Duodenal mucosa (tissue), 2 donors: ENCODE measurements around the gene LRG1.
A peak's percentile ranks its signal among the peaks of the same experiment; 100 is the strongest.

Experiments used
- H3K27ac ChIP-seq: one replicate; pipeline ENCODE4 v1.7.0; 2013; ENCODE audit warnings: low read depth, low read length
- H3K27me3 ChIP-seq, 2 donors: one replicate each; pipeline ENCODE4 v1.7.0; 2013; ENCODE audit warnings: low read length in 2 of 2, control low read depth in 1 of 2; ENCODE audit not compliant: insufficient read depth in 2 of 2, control insufficient read depth in 1 of 2
- H3K36me3 ChIP-seq, 2 donors: one replicate each; pipeline ENCODE4 v1.7.0; 2013; ENCODE audit warnings: low read length in 2 of 2, control low read depth in 1 of 2; ENCODE audit not compliant: insufficient read depth in 2 of 2, control insufficient read depth in 1 of 2
- H3K4me1 ChIP-seq, 2 donors: one replicate each; pipeline ENCODE4 v1.7.0; 2013; ENCODE audit warnings: low read length in 2 of 2, control low read depth in 1 of 2; ENCODE audit not compliant: insufficient read depth in 2 of 2, control insufficient read depth in 1 of 2
- H3K4me3 ChIP-seq, 2 donors: one replicate each; pipeline ENCODE4 v1.7.0; 2013; ENCODE audit warnings: low read length in 2 of 2, low read depth in 1 of 2
- H3K9ac ChIP-seq, 2 donors: one replicate each; pipeline ENCODE4 v1.7.0; 2013; ENCODE audit warnings: low read length in 2 of 2, low read depth in 1 of 2
- H3K9me3 ChIP-seq, 2 donors: one replicate each; pipeline ENCODE4 v1.7.0; 2013; ENCODE audit warnings: low read length in 2 of 2, control low read depth in 1 of 2; ENCODE audit not compliant: control insufficient read depth in 1 of 2

Gene LRG1

DNA sequence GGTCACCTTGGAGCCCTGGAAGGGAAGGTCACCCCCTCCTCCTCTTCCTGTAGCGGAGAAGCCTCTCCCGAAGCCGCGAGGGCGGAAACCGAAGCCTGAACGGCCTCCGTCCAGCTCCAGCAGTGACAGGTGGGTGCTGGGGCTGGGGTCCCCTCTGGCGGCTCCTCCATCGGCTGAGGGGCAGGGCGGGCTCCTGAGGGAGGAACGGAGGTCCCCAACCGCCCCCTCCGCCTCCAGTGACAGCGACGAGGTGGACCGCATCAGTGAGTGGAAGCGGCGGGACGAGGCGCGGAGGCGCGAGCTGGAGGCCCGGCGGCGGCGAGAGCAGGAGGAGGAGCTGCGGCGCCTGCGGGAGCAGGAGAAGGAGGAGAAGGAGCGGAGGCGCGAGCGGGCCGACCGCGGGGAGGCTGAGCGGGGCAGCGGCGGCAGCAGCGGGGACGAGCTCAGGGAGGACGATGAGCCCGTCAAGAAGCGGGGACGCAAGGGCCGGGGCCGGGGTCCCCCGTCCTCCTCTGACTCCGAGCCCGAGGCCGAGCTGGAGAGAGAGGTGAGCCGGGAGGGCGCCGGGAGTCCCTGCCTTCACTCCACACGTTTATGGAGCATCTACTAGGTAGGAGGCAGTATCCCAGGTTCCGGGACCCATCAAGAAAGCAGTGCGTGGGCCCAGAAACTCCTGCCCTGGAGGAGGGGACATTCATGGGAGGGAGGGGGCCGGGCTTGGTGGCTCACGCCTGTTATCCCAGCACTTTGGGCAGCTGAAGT is 45.7 kb downstream of the LRG1 start:
- Histone ChIP-seq H3K27ac (no peak overlapping the region), H3K36me3 (peaks cover 9 to 69% of the 10 kb centered on the region in 2 donors), H3K27me3 (no peaks in the 10 kb centered on the region), H3K9ac (no peak overlapping the region), H3K4me3 (no peak overlapping the region), H3K4me1 (no peaks in the 10 kb centered on the region), H3K9me3 (no peaks in the 10 kb centered on the region)

DNA sequence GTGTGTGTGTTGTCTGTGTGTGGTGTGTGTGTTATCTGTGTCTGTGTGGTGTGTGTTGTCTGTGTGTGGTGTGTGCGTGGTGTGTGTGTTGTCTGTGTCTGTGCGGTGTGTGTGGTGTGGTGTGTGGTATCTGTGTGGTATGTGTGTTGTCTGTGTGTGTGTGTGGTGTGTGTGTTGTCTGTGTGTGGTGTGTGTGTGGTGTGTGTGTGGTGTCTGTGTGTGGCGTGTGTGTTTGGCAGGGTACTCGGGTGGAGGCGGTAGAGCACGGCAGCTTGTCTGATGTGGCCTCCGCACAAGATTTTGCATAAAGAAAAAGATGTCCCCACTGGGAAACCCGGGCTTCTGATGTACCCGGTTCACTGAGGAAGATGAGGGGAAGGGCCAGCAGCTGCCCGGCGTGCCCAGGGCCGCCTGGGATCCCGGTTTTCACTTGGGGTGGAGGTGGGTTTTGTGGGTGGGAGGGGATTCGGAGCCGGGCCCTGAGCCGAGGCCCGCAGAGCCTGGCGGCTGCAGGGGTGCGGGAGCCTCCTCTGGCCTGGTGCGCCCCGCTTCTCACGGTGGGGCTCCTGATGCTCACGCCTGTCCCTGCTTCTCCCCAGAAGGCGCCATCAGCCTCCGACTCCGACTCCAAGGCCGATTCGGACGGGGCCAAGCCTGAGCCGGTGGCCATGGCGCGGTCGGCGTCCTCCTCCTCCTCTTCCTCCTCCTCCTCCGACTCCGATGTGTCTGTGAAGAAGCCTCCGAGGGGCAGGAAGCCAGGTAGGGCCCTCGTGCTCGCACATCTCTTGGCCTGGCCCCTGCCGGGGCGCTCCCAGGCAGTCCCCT is 46.5 kb downstream of the LRG1 start:
- Histone ChIP-seq H3K9ac (no peak overlapping the region), H3K27ac (no peak overlapping the region), H3K36me3 (peaks cover 8 to 69% of the 10 kb centered on the region in 2 donors), H3K4me1 (no peaks in the 10 kb centered on the region), H3K9me3 (no peaks in the 10 kb centered on the region), H3K4me3 (no peak overlapping the region), H3K27me3 (no peaks in the 10 kb centered on the region)

DNA sequence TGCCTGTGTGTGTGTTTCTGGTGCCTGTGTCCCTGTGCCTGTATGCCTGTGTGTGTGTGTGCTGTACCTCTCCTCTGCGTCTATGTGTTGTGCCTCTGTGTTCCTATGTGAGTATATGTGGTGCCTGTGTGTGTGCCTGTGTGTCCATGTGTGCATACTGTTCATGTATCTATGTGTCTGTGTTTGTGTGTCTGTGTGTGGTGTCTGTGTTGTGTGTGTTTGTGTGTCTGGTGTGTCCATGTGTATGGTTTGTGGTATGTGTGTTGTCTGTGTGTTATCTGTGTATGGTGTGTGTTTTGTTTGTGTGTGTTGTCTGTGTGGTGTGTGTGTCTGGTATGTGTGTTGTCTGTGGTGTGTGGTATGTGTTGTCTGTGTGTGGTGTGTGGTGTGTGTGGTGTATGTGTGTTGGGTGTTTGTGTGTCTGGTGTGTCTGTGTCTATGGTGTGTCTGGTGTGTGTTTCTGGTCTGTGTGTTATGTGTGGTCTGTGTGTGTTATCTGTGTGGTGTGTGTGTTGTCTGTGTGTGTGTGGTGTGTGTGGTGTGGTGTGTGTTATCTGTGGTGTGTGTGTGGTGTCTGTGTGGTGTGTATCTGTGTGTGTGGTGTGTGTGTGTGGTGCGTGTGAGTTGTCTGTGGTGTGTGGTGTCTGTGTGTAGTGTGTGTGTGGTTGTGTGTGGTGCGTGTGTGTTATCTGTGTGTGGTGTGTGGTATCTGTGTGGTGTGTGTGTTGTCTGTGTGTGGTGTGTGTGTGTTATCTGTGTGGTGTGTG is 47.3 kb downstream of the LRG1 start:
- Histone ChIP-seq H3K9ac (peak overlapping the region in 1 of 2 donors; percentile 8), H3K9me3 (no peaks in the 10 kb centered on the region), H3K36me3 (peaks cover 5 to 67% of the 10 kb centered on the region in 2 donors)

DNA sequence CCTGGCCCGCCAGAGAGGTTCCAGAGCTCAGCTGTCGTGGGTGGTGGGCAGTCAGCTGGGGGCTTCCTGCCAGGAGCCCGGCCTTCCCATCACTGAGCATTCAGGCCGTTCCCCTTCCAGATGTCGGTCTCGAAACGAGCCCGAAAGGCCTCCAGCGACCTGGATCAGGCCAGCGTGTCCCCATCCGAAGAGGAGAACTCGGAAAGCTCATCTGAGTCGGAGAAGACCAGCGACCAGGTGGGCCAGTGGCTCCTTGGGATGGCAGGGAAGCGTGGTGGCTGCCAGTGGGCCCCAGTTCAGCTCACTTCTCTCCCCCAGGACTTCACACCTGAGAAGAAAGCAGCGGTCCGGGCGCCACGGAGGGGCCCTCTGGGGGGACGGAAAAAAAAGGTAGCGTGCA is 48.4 kb downstream of the LRG1 start:
- Histone ChIP-seq H3K27me3 (no peaks in the 10 kb centered on the region), H3K36me3 (peaks cover 5 to 68% of the 10 kb centered on the region in 2 donors), H3K9me3 (no peaks in the 10 kb centered on the region), H3K27ac (no peak overlapping the region), H3K4me1 (no peaks in the 10 kb centered on the region), H3K4me3 (no peak overlapping the region), H3K9ac (no peak overlapping the region)

More for the DNA sequence above, 47.3 kb downstream of the LRG1 start:
- Histone ChIP-seq H3K27ac (no peak overlapping the region), H3K27me3 (no peaks in the 10 kb centered on the region), H3K4me3 (no peak overlapping the region), H3K4me1 (no peaks in the 10 kb centered on the region)

DNA sequence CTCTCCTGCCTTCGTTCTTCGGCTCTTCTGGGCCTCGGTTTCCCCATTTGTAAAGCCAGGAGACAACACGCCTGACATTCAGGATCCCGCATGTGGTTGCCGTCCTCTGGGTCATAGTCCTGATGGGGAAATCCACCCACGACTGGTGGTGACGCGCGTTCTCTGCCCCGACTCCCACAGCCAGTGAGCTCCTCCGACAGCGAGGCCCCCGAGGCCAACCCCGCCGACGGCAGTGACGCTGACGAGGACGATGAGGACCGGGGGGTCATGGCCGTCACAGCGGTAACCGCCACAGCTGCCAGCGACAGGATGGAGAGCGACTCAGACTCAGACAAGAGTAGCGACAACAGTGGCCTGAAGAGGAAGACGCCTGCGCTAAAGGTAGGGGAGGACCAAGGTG is 51.3 kb downstream of the LRG1 start:
- H3K27me3 ChIP-seq = no peaks in the 10 kb centered on the region
- H3K9ac ChIP-seq = no peak overlapping the region
- no peak overlapping the region for H3K4me3 ChIP-seq
- H3K9me3 ChIP-seq = no peaks in the 10 kb centered on the region
- H3K4me1 ChIP-seq = no peaks in the 10 kb centered on the region
- H3K36me3 ChIP-seq = peaks cover 5 to 49% of the 10 kb centered on the region in 2 donors
- no peak overlapping the region for H3K27ac ChIP-seq

DNA sequence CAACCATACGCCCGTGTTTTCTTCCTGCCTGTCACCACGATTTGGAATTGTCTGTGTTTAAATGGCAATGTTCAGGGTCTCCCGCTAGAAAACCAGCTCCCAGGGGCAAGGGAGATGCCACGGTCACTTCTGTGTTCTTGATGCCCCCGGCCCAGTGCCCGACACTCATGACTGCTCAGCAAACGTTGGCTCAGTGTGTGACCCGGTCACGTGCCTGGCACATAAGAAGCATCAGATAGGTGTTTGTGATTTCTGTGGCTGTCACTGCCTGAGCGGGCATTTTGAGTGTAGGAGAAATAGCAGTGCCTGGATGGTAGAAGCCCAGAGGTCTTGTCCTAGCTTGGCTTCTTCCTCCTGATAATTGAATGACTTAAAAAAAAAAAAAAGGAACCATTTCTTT is 52.3 kb downstream of the LRG1 start:
- H3K4me3 ChIP-seq = no peak overlapping the region
- H3K4me1 ChIP-seq = no peaks in the 10 kb centered on the region
- no peak overlapping the region for H3K27ac ChIP-seq
- no peak overlapping the region for H3K9ac ChIP-seq
- H3K27me3 ChIP-seq = no peaks in the 10 kb centered on the region
- H3K9me3 ChIP-seq = no peaks in the 10 kb centered on the region
- H3K36me3 ChIP-seq = peaks cover 11 to 47% of the 10 kb centered on the region in 2 donors
